GM12874 (cell line): ENCODE data around the gene ATP6V1A.

Experiments
- TF ChIP-seq, protein P1 (sequence below): IDR thresholded peaks from 2 replicates; pipeline ENCODE4 v1.5.1; 2011; ENCODE audit warnings: low read depth, mild to moderate bottlenecking, control low read depth, low read length, moderate library complexity; ENCODE audit not compliant: insufficient read depth

The ATP6V1A gene

DNA sequence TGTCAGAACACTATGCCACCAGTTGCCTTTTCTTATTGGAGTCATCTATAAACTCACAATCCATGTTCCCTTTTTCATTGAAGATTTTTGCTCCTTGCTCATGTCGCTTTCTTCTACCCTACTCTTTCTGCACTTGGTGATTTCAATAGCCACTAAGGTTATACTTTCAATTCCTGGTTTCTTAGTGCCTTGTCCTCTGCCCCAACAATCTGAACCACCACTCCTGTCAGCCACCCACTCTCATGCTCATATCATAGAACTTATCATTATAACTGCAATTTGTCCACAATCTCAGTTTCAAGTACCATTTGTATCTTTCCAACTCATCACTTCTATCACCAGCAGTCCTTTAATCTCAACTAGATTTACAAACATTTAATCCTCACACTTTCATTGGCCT is 81.8 kb downstream of the ATP6V1A start:
- TF ChIP-seq, protein P1, sequence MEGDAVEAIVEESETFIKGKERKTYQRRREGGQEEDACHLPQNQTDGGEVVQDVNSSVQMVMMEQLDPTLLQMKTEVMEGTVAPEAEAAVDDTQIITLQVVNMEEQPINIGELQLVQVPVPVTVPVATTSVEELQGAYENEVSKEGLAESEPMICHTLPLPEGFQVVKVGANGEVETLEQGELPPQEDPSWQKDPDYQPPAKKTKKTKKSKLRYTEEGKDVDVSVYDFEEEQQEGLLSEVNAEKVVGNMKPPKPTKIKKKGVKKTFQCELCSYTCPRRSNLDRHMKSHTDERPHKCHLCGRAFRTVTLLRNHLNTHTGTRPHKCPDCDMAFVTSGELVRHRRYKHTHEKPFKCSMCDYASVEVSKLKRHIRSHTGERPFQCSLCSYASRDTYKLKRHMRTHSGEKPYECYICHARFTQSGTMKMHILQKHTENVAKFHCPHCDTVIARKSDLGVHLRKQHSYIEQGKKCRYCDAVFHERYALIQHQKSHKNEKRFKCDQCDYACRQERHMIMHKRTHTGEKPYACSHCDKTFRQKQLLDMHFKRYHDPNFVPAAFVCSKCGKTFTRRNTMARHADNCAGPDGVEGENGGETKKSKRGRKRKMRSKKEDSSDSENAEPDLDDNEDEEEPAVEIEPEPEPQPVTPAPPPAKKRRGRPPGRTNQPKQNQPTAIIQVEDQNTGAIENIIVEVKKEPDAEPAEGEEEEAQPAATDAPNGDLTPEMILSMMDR: no peak

DNA sequence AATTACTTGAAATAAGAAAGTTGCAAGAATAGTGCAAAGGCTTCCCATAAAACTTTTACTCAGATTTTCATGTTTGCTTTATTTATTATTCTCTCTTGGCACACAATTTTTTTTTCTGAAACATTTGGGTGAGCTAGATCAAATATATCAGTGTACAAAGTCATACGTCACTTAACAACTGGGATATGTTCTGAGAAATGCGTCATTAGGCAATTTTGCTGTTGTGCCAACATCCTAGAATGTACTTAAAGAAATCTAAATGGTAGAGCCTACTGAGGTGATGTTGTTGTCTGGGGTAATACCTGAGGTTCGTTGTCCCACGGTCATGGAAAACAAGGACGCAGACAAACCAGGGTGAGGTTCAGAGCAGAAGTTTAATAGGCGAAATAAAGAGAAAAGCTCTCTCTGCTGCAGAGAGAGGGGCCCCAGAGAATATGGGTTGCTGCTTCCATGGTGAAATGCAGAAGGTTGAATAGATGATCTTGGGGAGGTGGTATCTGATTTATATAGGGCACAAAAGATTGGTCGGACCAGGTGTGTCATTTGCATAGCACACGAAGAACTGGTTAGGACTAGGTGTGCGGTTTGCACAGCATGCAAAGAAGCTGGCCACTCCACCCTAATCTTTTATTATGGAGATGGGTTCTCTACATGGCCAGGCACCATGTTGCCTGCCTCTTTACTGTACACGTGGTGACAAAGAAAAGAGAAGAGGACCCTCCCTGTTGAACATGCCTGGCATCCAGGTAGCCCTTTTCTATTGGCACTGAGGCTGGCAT is 82.9 kb downstream of the ATP6V1A start:
- TF ChIP-seq, protein P1: no peak

DNA sequence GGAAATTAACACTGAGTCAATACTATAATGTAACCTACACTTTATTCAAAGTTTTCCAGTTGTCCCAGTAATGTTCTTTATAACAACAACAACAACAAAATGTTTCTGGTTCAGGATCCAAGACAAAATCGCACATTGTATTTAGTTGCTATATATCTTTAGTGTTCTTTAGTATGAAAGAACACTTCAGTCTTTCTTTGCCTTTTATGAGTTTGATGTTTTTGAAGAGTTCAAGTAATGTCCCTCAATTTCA is 84.2 kb downstream of the ATP6V1A start:
- TF ChIP-seq, protein P1: no peak

DNA sequence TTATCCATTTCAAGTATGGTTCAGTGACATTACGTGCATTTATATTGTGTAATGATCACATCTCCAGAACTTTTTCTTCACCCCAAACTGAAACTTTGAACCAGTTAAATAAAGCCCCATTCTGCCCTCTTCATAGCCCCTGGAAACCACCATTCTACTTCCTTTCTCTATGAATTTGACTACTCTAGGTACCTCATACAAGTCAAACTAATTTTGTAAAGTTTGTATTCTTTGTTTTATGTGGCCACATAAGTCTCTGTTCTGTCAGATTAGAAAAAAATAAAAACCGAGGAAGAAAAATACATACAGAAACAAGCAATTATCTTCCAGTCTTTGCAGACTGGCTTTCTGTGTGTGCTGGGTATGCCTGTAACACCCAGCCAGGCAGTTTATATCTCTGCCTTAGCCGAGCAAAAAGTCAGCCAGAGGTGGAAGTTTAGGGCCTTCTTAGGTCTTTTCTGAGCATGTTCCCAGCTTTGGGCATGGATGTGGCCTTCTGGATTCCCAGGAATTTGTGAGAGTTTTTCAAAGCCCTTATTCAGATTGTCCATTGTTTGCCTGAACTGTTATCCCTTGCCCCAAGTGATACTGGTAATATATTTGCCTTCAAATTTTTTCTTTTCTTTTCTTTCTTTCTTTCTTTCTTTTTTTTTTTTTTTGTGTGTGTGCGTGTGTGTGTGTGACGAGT is 85.8 kb downstream of the ATP6V1A start:
- TF ChIP-seq, protein P1: no peak

DNA sequence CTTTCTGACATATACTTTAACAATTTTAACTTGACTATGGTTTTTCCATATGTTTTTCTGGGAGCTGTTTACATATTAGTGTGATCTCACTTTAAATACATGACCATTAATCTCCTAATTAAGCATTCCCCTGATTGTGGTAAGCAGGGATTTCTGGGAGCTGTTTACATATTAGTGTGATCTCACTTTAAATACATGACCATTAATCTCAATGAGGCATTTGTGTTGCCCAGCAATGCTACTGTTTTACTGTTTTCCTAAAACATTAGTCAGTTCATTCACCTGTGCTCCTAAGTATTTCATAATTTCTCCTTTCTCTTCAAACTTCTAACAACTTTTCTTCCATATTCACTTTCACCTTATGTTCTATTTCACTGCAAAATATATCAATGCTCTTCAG is 88.1 kb downstream of the ATP6V1A start:
- TF ChIP-seq, protein P1: no peak

DNA sequence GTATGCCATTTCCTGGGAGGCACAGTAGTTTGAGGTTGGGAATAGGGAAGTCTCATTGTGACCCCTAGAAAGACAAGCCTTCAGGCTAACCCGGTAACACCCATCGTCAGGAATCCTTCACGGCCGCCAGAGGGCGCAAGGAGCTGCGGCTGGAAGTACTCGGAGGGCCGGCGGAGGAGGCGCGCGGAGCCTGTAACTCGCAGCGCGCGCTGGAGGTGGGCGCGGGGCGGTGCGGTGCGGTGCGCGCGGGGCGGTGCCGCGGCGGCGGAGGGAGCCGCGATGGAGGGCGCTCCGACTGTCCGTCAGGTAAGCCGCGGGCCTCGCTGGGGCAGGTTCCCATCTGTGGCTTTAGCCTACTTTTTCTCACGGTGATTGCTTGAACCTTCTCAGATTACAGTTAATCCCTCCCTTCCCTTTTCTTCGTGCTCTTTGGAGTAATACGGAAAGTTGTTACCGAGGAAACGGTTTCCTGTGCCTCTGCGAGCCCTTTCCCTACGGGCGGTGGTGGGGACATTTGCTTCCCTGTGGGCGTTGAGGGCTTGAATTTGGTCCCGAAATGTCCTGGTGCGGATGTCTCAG is 91.9 kb downstream of the ATP6V1A start, which contains the start of gene GRAMD1C:
Gene GRAMD1C, plus strand, starts transcription at position 158 of the 579 bp plus-strand sequence. Its CDS starts 122 bp downstream, at position 280.
- TF ChIP-seq, protein P1: peak; percentile 93

DNA sequence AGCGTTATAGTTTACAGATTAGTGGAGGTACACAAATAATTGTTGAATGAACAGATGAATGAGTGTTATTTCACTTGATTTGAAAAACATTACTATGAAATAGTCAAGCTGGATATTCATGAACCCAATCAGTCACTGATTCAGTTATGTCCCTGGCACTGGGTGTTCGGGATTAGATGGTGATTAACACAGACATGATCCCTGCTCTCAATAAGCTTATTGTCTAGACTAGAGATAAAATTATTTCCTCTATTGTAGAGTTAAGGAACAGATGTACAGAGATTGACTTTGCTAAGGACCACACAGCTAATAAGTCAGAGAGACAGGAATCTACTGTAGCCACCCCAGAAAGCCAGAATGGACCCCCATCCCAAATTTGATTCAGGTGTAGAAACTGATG is 92.7 kb downstream of the ATP6V1A start:
- TF ChIP-seq, protein P1: no peak
